NCI-H1694 (cell line): ENCODE results near the gene PAM.

ENCODE experiments used
- DNase-seq: peaks from one replicate; lab custom pipeline; 2025; lab: John Stamatoyannopoulos, UW

The PAM gene

DNA sequence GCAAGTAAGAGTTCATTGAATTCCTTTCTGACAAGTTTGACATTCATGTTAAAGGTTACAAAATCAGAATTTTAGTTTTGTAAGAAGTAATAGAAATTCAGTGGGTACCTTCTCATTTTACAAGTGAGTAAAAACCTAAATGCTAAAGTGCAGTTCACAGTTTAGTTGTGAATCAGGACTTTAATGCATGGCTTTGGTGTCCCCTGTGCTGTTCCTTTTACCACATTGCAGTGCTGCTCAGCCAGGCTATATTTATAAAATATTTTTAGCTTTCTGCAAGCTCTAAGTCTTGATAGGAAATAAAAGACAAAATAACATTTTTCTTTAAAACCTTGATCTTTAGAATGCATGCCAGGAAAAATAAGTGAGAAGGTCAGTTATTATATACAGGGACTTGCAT is 26.3 kb downstream of the PAM start:
- no peak for DNase-seq

DNA sequence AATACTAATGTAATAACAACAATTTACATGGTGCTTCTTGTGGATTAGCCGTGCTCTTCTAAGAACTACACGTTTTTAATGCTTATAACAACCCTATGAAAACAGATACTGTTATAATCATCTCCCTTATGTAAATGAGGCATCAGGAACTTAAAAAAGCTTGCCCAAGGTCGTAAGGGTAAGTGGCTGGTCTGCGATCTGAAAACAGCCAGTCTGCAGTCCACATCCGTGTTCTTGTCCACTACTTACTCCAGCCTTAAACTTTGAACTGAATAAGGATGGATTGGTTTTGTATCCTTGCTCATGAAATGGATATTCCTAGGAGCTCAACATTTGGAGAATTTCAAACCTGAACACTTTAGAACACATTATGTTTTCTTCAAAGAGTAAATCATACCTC is 26.7 kb downstream of the PAM start:
- DNase-seq = no peak

DNA sequence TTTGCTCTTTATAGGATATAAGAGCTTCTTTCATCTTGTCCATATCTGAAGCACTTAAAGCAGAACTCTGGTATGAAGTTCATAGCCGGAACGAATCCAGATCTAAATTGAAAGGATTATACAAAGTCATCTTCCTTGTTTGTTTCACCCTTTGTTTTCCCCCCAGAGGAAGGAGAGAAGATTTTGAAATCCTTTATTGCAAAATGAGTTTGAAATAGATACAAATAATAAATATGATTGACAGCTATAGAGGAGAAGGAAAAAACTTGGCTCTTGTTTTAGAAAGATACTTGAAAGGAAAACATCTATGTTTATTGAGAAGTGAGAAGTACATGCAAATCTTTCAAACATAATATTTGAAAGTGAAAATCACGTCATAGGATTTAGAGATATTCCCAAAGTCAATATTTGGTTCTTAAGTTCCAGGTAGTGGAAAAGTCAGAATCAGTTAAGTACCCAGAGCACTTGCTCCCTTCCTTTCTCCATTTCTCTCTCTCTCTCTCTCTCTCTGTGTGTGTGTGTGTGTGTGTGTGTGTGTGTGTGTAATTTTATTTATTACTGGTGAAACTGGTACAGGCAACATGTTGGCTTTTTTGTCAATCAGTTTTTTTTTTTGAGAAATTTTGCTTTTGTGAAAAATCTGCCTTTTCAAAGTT is 27.2 kb downstream of the PAM start:
- DNase-seq = no peak

DNA sequence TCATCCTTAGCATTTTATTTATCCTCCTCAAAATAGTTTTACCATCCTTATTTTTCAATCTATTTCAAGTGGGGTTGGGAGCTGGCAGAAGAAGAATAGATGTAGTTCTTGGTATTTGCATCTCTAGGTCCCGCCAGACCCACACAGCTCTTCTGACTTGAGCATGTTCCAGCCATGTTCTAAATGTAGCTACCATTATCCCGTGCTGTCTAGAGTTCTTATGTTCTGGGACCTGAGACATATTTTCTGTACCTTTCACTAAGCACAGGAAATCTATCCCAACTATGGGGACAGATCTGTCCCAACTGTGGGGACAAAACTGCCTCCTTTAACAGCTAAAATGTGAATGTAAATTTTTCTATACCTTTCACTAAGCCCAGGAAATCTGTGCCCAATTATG is 32.0 kb downstream of the PAM start:
- DNase-seq = no peak

DNA sequence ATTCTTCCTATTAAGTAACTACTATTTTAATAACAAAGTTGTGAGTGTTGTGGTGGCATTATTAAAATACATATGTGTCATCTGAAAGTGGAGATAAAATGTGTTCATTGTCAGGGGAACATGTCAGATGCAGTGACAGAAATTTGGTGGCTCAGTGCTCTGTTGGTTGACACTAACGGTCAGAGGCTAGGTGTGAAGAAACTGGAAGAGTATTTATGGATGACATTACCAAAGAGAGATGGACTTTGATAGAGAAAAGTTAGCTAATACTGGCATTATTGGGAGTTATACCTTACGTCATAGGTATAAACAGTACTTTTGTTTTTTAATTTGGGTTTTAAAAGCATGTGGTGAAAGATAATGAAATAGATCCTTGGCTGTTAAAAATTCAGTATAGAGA is 33.7 kb downstream of the PAM start:
- no peak for DNase-seq

DNA sequence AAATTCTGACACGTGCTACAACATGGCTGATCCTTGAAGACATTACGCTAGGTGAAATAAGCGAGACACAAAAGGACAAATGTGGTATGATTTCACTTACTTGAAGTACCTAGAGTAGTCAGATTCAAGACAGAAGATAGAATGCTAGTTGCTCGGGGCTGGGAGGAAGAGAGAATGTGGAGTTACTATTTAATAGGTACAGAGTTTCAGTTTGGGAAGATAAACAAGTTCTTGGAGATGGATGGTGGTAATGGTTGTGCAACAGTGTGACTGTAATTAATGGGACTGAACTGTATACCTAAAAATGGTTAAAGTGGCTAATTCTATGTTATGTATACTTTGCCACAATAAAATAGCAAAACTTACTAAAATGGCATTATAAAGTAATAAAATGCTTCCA is 34.4 kb downstream of the PAM start:
- no peak for DNase-seq

DNA sequence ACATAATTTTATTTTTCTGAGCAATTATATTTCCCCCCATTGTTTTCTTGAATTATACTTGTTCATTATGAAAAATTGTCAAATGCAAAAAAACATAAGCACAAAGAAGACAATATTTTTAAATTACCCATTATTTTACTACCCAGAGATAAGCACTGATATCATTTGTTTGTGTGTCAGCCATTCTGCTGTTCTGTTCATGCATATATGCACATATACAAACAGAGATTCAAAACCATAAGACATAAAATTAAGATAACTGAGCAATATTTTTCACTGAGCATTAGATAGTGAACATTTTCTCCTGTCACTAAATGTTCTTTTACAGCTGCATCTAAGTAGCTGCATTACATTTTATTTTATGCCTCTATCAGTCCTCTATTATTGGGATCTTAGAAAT is 35.6 kb downstream of the PAM start:
- DNase-seq = no peak

DNA sequence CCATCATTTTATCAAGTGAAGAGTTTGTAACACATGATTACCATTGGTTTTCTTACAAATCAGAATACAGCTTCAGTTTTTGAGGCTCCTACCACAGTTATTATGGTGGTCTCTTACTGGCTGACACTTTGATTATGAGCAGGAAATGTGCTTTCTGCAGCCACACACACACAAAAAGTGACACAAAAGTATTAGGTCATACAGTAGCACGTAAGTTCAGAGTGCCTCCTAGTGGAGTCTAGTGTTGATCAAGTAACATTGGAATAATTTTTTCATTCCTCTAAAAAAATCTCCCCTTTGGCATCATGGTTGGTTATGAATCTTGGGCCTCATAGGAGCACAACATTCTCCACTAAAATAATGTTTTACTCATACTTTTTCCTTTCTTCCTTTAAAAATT is 37.6 kb downstream of the PAM start:
- no peak for DNase-seq

DNA sequence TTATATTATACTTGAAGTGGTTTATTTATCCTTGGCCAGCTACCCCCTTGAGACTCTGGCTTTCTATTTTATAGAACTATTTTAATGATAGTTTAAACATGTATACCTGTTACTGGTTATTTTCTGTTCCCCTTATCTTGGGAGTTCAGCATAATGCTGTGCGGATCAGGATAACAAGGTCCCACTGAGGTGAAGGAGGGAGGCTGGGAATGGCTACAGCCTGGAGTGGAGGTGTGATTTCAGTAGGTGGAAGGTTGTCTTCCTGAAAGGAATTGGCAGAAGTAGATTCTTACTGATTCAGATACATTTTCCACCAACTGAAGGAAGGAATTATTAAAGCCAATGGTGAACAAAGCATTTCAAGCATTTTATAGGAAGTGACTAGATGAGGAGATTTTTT is 38.9 kb downstream of the PAM start:
- no peak for DNase-seq

DNA sequence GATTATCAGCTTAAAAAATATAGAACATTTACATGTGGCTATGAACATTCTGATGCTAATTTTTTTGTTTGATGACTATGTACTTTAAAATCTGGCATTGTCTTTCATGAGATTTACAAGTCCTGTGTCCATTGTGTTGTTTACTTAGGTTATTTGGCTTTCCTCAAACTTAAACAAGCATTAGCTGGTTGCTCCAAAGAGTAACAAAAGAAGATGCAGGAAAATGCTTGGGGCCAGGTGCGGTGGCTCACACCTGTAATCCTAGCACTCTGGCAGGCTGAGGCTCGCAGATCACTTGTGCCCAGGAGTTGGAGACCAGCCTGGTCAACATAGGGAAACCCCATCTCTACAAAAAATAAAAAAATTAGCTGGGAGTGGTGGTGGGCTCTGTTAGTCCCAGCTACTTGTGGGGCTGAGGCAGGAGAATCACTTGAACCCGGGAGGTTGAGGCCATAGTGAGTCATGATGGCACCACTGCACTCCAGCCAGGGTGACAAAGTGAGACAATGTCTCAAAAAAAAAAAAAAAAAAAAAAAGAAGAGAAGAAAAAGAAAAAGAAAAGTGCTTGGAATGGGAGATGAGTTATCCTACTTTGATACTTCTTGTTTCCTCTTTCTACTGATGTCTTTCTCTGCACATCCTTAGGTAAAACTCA is 39.7 kb downstream of the PAM start:
- DNase-seq = no peak

DNA sequence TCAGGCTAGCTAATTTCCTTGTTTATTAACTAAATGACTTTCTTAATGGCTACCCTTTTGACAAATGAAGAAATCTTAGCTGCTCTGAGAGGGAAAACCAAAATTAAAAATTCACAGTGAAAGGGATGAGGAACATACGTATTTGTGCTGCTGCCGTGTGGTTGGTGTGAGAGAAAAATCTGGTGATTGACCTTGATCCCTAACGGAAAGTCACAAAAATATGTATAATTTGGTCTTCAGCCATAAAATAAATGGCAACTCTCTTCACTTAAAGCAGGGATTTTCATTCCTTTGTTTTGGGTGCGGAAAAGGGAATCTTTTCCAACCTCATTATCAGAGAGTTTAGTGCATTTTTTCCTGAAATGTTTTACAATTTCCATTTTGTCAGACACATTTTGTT is 40.4 kb downstream of the PAM start:
- no peak for DNase-seq

DNA sequence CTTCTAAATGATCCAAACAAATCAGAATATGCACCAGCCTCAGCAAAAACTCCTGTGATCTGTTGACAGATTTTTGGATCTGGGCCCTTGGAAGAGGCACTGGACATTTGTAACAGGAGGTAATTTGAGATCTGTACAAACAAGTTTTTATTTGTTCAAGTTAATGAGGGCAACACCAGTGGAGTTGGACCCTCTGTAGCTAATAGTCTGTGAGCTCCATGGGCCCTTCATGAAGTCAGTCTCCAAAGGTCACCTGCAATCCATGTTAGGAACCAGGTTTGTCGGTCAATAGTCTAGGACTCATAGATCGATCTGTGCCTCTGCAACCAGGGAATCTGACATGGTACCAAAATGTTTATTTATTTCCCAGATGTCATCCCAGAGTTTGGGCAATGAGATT is 40.9 kb downstream of the PAM start:
- no peak for DNase-seq

DNA sequence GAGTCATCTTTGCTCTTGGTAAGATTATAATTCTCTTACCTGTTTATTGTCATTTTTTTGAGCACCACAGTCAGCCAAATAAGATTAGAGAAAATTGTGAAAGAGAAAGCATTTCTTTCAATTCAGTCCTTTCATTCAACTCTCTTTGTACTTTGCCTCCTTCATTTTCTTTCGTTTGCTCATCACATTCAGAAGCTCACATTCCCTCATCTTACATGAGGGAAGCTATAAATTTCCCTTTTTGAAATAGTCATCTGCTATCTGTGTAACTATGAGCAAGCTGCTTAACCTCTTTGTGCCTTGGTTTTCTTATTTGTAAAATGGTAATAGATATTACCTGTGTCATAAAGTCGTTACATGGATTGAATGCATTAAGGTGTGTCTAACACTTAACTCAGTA is 41.4 kb downstream of the PAM start:
- no peak for DNase-seq

DNA sequence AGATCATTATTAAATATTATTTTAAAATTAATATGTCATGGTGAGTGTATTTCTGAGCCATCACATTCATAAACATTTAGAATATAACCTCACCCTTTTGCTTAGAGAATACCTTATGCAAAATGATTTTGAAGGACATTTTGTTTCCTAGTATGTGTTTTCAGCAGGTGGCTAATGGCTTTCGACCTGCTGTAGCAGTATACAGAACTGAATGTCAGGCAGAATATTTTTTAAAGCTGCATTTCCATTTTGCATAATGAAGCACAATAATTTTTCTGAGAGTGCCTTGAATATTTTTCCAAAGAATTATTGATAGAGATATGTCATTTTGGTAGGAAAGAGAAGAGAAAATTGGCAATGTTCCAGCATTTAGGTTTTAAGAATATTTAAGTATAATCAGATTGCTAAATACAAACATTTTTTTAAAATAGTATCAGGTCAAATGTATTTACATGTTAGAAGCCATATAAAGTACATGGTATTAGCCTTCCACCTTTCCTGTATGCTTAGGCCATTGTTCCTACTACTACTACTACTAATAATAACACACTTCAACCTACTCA is 42.3 kb downstream of the PAM start:
- DNase-seq = no peak

DNA sequence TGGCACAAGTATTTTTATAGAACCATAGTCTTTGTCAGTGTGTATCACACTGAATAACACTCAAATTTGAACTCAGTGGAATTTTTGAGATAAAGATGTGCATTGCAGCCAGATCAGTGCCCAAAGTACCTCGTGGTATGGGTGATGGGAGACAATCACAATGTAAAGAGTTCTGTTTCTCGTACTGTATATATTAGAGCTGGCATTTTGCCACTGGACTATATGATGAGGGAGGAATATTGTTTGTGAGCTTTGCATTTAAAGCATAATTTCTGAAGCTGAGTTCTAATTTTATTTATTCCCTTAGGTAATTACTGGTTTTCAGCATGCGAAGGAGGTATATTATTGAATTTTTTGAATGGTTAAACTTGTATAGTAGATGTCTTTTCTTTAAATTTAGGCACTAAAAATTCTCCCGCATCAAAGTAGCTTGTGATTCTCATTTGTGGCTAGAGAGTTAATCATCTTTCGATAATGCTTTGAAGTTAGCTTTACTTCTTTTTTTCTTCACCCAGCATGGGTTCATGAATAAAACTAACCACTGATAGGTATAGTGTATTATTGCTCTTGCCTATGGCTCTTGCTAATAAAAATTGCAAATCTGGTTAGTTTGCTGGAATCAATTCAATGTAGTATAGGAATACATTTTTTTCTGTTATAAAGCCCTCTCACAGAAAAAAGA is 43.1 kb downstream of the PAM start:
- no peak for DNase-seq

DNA sequence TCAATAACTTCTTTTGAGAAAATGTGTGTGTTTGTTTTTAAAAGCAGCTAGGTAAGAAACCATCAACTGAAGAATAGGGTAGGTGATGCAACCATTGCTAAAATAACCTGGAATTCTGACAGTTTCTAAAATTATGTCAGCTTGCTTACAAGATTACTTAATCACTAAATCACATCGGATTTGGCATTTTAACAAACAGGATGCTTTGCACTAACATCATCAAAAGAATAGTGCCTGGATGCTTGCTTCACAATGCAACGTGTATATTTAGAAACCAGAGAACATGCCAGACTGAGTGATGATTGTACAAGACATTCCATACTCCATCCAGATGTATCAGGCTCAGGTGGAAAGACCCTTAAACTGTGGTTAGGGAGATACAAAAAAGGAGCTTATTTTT is 43.9 kb downstream of the PAM start:
- DNase-seq = no peak

DNA sequence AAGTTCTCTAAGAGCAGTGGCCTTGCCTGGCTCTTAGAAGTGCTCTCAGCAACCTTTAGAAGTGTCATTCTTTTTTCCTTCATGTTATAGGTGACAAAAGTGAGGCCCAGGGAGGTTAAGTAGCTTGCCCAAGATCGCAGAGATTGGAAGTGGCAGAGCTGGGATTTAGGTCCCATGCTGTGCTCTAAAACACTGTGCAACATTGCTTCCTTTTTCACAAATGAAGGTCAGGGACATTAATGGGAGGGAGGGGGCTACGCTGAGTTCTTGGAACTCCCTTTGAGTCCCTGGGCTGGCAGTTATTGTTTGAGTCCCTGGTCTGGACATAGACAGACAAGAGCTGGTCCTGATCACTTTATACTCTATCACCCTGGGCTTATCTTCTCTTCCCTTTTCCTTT is 45.3 kb downstream of the PAM start:
- DNase-seq = no peak

DNA sequence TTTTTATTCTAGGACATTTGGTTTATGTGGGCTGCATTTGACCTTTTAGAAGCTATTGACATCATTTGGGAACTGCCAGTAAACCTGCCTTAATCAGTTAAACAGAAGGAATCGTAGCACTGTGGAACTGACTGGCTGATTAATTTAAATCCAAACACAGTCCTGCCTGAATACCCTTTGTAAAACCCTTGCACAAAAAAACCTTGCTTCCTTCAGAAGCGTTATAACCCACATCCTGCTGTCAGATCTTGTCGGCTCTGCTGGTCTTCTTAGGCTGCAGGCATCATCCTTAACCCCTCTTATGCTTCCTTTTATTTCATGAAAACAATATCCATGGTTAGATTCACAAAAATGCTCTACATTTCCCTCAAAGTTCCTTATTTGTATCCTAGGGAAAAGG is 46.3 kb downstream of the PAM start:
- DNase-seq = no peak

DNA sequence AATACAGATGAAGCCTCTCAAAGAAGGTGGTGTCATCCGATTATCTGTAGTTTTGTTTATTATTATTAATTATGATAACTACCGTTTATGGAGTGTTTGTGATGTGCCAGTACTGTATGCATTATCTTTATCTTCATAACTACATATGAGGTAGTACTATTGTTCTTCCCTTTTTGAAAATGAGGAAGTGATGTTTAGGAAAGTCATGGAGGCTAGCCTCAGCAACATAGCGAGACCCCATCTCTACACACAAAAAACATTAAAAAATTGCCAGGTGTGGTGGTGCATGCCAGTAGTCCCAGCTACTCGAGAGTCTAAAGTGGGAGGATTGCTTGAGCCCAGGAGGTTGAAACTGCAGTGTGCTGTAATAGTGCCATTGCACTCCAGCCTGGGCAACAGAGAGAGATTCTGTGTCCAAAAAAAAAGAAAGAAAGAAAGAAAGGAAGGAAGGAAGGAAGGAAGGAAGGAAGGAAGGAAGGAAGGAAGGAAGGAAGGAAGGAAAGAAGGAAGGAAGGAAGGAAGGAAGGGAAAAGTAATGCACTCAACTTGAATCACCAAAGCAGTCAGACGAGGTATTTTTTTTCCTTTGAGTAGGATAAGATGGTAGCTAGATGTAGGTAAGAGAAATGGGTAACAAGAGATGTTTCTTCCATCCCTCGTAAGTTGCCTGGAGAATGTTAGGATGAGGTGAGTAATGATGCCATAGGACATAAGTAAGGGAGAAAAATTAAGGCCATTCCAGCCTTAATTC is 47.8 kb downstream of the PAM start:
- DNase-seq = no peak

DNA sequence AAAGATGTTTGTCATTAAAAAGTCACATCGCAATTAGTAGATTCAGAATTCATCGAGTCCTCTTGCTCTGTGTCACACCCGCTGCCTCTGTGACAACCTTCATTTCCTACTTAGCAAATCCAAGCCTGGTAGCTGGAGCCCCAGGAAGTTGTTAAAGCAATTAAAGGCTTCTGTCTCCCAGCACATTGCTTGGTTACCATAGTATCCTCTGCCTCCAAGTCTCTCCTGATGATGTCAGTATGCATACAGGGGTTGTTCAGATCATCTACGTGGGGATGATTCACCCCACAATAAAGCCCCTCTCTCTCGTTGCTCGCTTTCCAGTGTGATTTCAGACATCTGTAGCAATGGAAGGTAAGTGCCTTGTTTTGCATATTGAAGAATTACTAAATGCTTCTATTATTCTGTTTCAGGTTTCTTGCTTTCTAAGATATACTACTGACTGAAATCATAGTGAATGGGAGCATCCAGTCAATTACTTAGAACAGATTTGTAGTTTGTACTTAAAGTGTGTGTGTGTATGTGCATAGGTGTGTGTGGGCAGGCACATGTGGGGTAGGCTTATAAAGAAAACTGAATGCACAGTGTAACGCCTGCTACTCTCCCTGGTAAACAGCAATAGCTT is 52.9 kb downstream of the PAM start:
- DNase-seq = no peak

DNA sequence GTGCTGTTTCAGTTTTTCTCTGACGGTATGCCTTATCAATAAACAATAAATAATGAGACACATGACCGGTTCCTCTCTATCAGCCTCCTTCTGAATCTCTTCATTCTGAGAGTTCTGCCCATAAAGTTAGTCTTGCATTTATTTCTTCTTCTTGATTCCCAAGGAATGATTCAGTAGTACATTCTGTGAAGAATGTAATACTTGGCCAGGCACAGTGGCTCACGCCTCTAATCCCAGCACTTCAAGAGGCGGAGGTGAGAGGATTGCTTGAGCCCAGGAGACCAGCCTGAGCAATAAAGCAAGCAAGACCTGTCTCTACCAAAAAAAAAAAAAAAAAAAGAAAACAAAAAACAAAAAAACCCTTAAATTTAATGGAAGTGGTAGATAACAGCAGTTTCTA is 53.9 kb downstream of the PAM start:
- DNase-seq = no peak

DNA sequence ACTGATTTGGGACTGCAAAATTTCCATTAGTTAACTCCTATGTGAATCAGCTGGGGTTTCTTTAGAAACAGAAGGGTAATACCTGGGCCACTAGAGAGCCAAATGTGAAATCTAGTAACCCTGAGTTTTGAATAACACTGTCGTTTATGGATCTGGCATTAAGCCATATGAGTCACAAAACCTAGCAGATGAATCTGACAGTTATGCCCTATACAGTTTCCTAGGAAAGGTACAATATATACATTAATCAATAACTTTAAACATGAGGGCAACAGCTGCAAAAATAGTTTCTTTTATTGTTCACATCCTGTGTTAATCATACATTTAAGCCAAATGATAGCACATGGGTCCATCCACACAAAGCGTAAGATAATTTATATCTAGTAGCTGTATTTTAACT is 56.9 kb downstream of the PAM start:
- peak; percentile 41 for DNase-seq
